ENCODE measurements around the gene LDB3.
A peak's percentile ranks its signal among the peaks of the same experiment; 100 is the strongest.

LDB3 gene

GRCh38 chr10:86677374-86677773 is 9.1 kb downstream of the LDB3 start:
- no peak for DNase-seq (ENCODE audit: low read depth)
- H3K4me3 ChIP-seq (ENCODE audit: low read depth, low read length): no peak overlapping the region
- no peak for TF ChIP-seq CTCF (IDR thresholded peaks at IDR 0.05; ENCODE audit: low read depth, low read length, missing control alignments)

- DNase-seq (ENCODE audit: low read depth): no peak
- no peak overlapping the region for H3K4me3 ChIP-seq (ENCODE audit: low read depth, low read length)
- no peak for TF ChIP-seq CTCF (IDR thresholded peaks at IDR 0.05; ENCODE audit: low read depth, low read length, missing control alignments)
Measured at GRCh38 chr10:86678999-86679792, 10.9 kb downstream of the LDB3 start.

- no peak overlapping the region for H3K4me3 ChIP-seq (ENCODE audit: low read depth, low read length)
- no peak for DNase-seq (ENCODE audit: low read depth)
- no peak for TF ChIP-seq CTCF (IDR thresholded peaks at IDR 0.05; ENCODE audit: low read depth, low read length, missing control alignments)
Measured at GRCh38 chr10:86681047-86681446, 12.7 kb downstream of the LDB3 start.

GRCh38 chr10:86681722-86682386 is 13.5 kb downstream of the LDB3 start:
- TF ChIP-seq CTCF (IDR thresholded peaks at IDR 0.05; ENCODE audit: low read depth, low read length, missing control alignments): no peak
- no peak overlapping the region for H3K4me3 ChIP-seq (ENCODE audit: low read depth, low read length)
- DNase-seq (ENCODE audit: low read depth): no peak

GRCh38 chr10:86682675-86683074 is 14.4 kb downstream of the LDB3 start:
- no peak for DNase-seq (ENCODE audit: low read depth)
- TF ChIP-seq CTCF (IDR thresholded peaks at IDR 0.05; ENCODE audit: low read depth, low read length, missing control alignments): no peak
- no peak overlapping the region for H3K4me3 ChIP-seq (ENCODE audit: low read depth, low read length)

- H3K4me3 ChIP-seq (ENCODE audit: low read depth, low read length): no peak overlapping the region
- TF ChIP-seq CTCF (IDR thresholded peaks at IDR 0.05; ENCODE audit: low read depth, low read length, missing control alignments): peak; percentile 21
- DNase-seq (ENCODE audit: low read depth): no peak
Measured at GRCh38 chr10:86684331-86685097, 16.2 kb downstream of the LDB3 start.

Data from GM12864 (cell line).